Astrocyte of the spinal cord (primary cell): ENCODE measurements around the gene MAP3K8.

ENCODE experiments used
- DNase-seq: peaks from one replicate; pipeline ENCODE4 v3.0.0; 2011; ENCODE audit warnings: low read depth, low spot score
- H3K4me3 ChIP-seq: 2 replicates; pipeline ENCODE4 v1.5.1; 2011; ENCODE audit warnings: low read depth, mild to moderate bottlenecking, low read length, moderate library complexity
- CTCF ChIP-seq: IDR thresholded peaks from 2 replicates; pipeline ENCODE4 v1.5.1; 2012; ENCODE audit warnings: low read depth, mild to moderate bottlenecking, low read length, inconsistent platforms
- in situ Hi-C: cut with HindIII; loops from 2 replicates; pipeline ENCODE4 v1.10.0; 2017; ENCODE audit warnings: low sequenced_read_pairs

Gene MAP3K8

GRCh38 chr10:30433730-30434272, at the start of gene MAP3K8:
TSS of gene MAP3K8 (plus strand) at chr10:30434184. CDS start at chr10:30438939, 4,755 bp downstream.
- peak within 1 kb of the TSS; percentile 70 for H3K4me3 ChIP-seq
- in situ Hi-C loops = no loop called here
- peak; percentile 73 for DNase-seq
- TF ChIP-seq CTCF = no peak

GRCh38 chr10:30384701-30385201, 49.2 kb upstream of the MAP3K8 start:
- peak; percentile 61 for TF ChIP-seq CTCF
- peak; percentile 36 for DNase-seq
- no peak overlapping the region for H3K4me3 ChIP-seq
- in situ Hi-C loops = no loop called here

GRCh38 chr10:30386801-30387588, 47.0 kb upstream of the MAP3K8 start:
- H3K4me3 ChIP-seq = no peak overlapping the region
- no peak for TF ChIP-seq CTCF
- in situ Hi-C loops = no loop called here
- no peak for DNase-seq

GRCh38 chr10:30387646-30388243, 46.2 kb upstream of the MAP3K8 start:
- peak; percentile 29 for TF ChIP-seq CTCF
- no peak overlapping the region for H3K4me3 ChIP-seq
- in situ Hi-C loops = no loop called here
- DNase-seq = peak; percentile 40

- TF ChIP-seq CTCF = no peak
Observed at GRCh38 chr10:30389543-30389942, 44.4 kb upstream of the MAP3K8 start.

GRCh38 chr10:30390207-30390606, 43.8 kb upstream of the MAP3K8 start:
- in situ Hi-C loops = no loop called here
- TF ChIP-seq CTCF = no peak
- no peak overlapping the region for H3K4me3 ChIP-seq
- DNase-seq = no peak

More at GRCh38 chr10:30389543-30389942, 44.4 kb upstream of the MAP3K8 start:
- DNase-seq = no peak
- in situ Hi-C loops = no loop called here
- no peak overlapping the region for H3K4me3 ChIP-seq
